Skin of body (tissue), 2 donors: ENCODE data around the gene GNB1. TPM values are rescaled to one million over a fixed set of nuclear protein-coding genes. Genes with fewer than 3 reads are reported as not detected.
"Not testable (repeated sequence)": the region's sequence is repeated elsewhere in the genome, so short reads cannot be mapped to it uniquely, and the experiment has no call there.

ENCODE experiments used
- DNase-seq: peaks from one replicate; lab custom pipeline; 2025; lab: John Stamatoyannopoulos, UW
- total RNA-seq: library from RNA; depleted of rRNA; stranded (reverse); fragments of >200 nt; gene quantifications from one replicate; pipeline ENCODE4 v1.2.3, GENCODE V29; 2014

The GNB1 gene
- total RNA-seq, 1 donor from 2014 or later = 84.8 TPM

- no peak for DNase-seq
Measured at GRCh38 chr1:1763657-1764621, 126.9 kb downstream of the GNB1 start.

GRCh38 chr1:1761504-1762376 is 129.1 kb downstream of the GNB1 start:
- no peak for DNase-seq

- DNase-seq = no peak
Measured at GRCh38 chr1:1760715-1761114, 130.2 kb downstream of the GNB1 start.

- DNase-seq = no peak
Measured at GRCh38 chr1:1760345-1760650, 130.6 kb downstream of the GNB1 start.

- DNase-seq = no peak
Measured at GRCh38 chr1:1759456-1760344, 131.2 kb downstream of the GNB1 start.

GRCh38 chr1:1758692-1759455 is 132.0 kb downstream of the GNB1 start:
- no peak for DNase-seq

GRCh38 chr1:1758059-1758621 is 132.7 kb downstream of the GNB1 start:
- DNase-seq = no peak

GRCh38 chr1:1757422-1758058 is 133.3 kb downstream of the GNB1 start:
- DNase-seq = no peak

GRCh38 chr1:1756661-1757421 is 134.0 kb downstream of the GNB1 start:
- no peak for DNase-seq

- DNase-seq = no peak
Measured at GRCh38 chr1:1755852-1756251, 135.0 kb downstream of the GNB1 start.

- DNase-seq = no peak
Measured at GRCh38 chr1:1755426-1755825, 135.5 kb downstream of the GNB1 start.

GRCh38 chr1:1754051-1754815 is 136.7 kb downstream of the GNB1 start:
- DNase-seq = no peak

GRCh38 chr1:1753607-1754005 is 137.3 kb downstream of the GNB1 start:
- no peak for DNase-seq

GRCh38 chr1:1752636-1753606 is 138.0 kb downstream of the GNB1 start:
- no peak for DNase-seq

GRCh38 chr1:1752190-1752589 is 138.7 kb downstream of the GNB1 start:
- DNase-seq = no peak

- not testable (repeated sequence) for DNase-seq
Measured at GRCh38 chr1:1749941-1750340, 140.9 kb downstream of the GNB1 start.
